ENCODE measurements around the gene EFHD1.
"Not testable (repeated sequence)": the region's sequence is repeated elsewhere in the genome, so short reads cannot be mapped to it uniquely, and the experiment has no call there.

Gene EFHD1

GRCh38 chr2:232628466-232629128 is 4.8 kb upstream of the EFHD1 start:
- DNase-seq (ENCODE audit: low read depth in 1 of 2, low spot score in 1 of 2) = no peak
- TF ChIP-seq JUND (IDR thresholded peaks at IDR 0.05; ENCODE audit: low read depth) = no peak
- in situ Hi-C loops (cut with HindIII; ENCODE audit: low pct_unique_long_range_greater_than_20kb, low sequenced_read_pairs) = no loop called here

GRCh38 chr2:232629129-232629475 is 4.3 kb upstream of the EFHD1 start:
- in situ Hi-C loops (cut with HindIII; ENCODE audit: low pct_unique_long_range_greater_than_20kb, low sequenced_read_pairs) = no loop called here
- no peak for DNase-seq (ENCODE audit: low read depth in 1 of 2, low spot score in 1 of 2)
- no peak for TF ChIP-seq JUND (IDR thresholded peaks at IDR 0.05; ENCODE audit: low read depth)

DNA sequence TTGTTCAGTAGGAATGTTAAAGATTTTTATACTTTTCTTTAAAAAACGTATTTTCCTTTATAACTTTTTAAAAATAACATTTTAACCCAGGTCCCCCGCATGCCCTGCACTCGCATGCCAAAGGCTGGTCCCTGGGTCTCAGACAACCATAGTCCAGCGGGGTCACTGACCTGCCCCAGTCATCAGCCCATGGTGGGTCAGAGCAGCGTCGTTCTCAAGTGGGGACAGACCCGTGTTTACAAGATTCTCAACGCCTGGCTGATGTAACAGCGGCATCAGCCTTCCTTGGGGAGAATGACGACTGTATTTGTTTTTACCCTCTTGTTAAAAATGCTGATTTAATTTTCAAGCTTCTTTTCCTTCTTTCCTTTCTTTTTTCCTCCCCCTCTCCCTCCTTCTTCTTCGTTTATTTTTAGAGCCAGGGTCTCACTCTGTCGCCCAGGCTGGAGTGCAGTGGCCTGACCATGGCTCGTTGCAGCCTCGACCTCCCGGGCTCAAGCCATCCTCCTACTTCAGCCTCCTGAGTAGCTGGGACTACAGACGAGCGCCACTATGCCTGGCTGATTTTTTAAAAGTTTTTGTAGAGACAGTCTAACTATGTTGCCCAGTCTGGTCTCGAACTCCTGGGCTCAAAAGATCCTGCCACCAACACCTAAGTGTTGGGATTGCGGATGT is 1.0 kb upstream of the EFHD1 start:
- in situ Hi-C loops (cut with HindIII; ENCODE audit: low pct_unique_long_range_greater_than_20kb, low sequenced_read_pairs) = no loop called here
- TF ChIP-seq JUND (IDR thresholded peaks at IDR 0.05; ENCODE audit: low read depth) = no peak

DNA sequence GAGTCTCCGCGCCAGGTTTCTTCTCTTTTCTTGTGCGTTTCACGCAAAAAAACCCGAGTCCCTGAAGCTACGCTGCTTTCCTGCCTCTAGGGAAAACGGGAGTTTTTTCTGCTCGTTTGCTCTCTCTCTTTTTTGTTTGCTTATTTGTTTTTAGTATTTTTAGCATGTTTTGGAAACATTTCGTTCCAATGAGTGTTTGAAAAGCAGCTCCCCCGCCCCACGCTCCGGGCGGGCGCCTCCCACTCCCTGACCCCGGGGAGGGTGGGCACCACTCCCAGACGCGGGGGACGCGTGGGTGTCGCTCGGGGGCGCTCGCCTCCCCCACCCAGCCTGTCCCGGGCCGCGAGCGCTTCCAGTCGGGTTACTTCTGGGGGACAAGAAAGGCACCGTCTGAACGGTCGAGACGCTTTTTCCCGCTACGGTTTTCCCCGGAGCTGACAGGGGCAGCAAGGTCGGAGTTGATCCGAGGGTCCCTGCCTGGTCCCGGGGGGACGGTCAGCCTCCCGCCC is 446 bp upstream of the EFHD1 start:
- TF ChIP-seq JUND (IDR thresholded peaks at IDR 0.05; ENCODE audit: low read depth) = no peak
- in situ Hi-C loops (cut with HindIII; ENCODE audit: low pct_unique_long_range_greater_than_20kb, low sequenced_read_pairs) = no loop called here
- DNase-seq (ENCODE audit: low read depth in 1 of 2, low spot score in 1 of 2) = peak in 1 of 2 experiments; percentile 65

More for the DNA sequence above, 1.0 kb upstream of the EFHD1 start:
- DNase-seq (ENCODE audit: low read depth in 1 of 2, low spot score in 1 of 2) = no peak

GRCh38 chr2:232634206-232635150 is 1.1 kb downstream of the EFHD1 start:
- peak in 1 of 2 experiments; percentile 76 for DNase-seq (ENCODE audit: low read depth in 1 of 2, low spot score in 1 of 2)
- in situ Hi-C loops (cut with HindIII; ENCODE audit: low pct_unique_long_range_greater_than_20kb, low sequenced_read_pairs) = no loop called here
- no peak for TF ChIP-seq JUND (IDR thresholded peaks at IDR 0.05; ENCODE audit: low read depth)

- DNase-seq (ENCODE audit: low read depth in 1 of 2, low spot score in 1 of 2); in situ Hi-C loops (cut with HindIII; ENCODE audit: low pct_unique_long_range_greater_than_20kb, low sequenced_read_pairs): not testable (repeated sequence)
Measured at GRCh38 chr2:232635376-232635775, 2.0 kb downstream of the EFHD1 start.

DNA sequence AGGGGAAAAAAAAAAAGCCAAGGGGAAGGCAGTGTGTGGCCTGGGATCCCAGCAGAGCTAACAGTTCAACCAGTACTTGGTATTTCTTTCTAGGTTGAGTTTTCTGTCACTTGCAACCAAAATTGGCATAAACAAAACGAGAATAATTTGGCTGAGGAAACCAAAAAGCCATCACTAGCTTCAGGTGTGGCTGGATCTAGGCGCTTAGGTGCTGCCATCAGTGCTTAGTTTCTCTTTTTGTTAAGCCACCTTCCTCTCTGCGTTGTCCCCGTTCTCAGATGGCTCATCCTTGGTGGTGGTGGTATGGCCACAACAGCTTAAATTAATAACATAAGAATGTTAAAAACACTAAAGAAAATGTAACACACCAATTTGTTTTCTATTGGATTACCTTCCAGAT is 2.4 kb downstream of the EFHD1 start:
- no peak for DNase-seq (ENCODE audit: low read depth in 1 of 2, low spot score in 1 of 2)
- TF ChIP-seq JUND (IDR thresholded peaks at IDR 0.05; ENCODE audit: low read depth) = no peak
- in situ Hi-C loops (cut with HindIII; ENCODE audit: low pct_unique_long_range_greater_than_20kb, low sequenced_read_pairs) = no loop called here

DNA sequence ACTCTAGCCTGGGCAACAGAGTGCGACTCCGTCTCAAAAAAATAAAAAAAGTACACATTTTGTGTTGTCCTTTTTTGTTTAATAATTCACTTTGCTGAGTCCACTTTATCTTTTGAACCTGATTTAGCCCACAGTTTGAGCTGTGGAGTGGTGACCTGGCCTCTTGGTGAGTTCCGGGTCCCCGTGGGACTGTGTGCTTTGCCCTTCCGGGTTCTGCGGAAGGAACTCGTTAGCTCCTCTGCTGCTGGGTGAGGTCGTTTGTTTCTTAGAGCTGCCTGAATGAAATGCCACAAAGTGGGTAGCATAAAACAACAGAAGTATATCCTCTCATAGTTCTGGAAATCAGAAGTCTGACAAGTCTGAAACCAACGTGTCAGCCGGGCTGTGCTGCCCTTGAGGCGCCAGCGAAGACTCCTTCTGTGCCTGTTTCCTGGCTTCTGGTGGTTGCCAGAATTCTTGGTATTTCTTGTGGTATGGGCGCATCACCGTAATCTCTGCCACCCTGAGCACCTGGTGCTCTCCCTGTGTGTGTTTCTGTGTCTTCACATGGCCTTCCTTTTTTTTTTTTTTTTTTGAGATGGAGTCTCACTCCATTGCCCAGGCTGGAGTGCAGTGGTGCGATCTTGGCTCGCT is 3.5 kb downstream of the EFHD1 start:
- DNase-seq (ENCODE audit: low read depth in 1 of 2, low spot score in 1 of 2) = no peak
- TF ChIP-seq JUND (IDR thresholded peaks at IDR 0.05; ENCODE audit: low read depth) = no peak
- in situ Hi-C loops (cut with HindIII; ENCODE audit: low pct_unique_long_range_greater_than_20kb, low sequenced_read_pairs) = no loop called here

GRCh38 chr2:232637866-232638583 is 4.6 kb downstream of the EFHD1 start:
- no peak for DNase-seq (ENCODE audit: low read depth in 1 of 2, low spot score in 1 of 2)
- TF ChIP-seq JUND (IDR thresholded peaks at IDR 0.05; ENCODE audit: low read depth) = no peak
- in situ Hi-C loops (cut with HindIII; ENCODE audit: low pct_unique_long_range_greater_than_20kb, low sequenced_read_pairs) = no loop called here

DNA sequence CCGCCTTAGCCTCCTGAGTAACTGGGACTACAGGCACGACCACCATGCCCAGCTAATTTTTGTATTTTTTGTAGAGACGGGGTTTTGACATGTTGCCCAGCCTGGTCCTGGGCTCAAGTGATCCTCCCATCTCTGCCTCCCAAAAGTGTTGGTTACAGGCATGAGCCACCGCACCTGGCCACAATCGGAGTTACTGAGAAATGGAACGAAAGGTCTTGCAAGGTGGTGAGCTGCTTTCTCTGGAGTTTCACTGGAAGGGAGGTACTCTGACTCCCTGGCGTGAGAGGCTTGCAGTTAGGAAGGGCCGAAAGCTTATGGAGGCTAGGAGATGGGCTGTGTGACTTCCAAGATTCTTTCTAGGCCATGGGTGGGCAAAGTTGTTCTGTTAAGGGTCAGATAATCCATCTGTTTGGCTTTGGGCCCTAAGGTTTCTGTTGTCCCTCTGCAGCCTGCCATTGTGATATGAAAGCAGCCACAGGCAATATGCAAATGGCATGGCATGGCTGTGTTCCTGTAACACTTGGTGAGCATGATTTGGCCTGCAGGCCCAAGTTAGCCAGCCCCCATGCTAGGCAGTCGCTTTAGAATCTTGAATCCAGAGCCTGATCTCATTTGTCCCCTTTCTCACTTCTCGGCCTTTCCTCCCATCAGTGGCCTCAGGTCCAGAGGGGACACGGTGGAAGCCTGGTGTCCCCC is 7.9 kb downstream of the EFHD1 start:
- in situ Hi-C loops (cut with HindIII; ENCODE audit: low pct_unique_long_range_greater_than_20kb, low sequenced_read_pairs) = no loop called here
- TF ChIP-seq JUND (IDR thresholded peaks at IDR 0.05; ENCODE audit: low read depth) = no peak
- DNase-seq (ENCODE audit: low read depth in 1 of 2, low spot score in 1 of 2) = no peak

DNA sequence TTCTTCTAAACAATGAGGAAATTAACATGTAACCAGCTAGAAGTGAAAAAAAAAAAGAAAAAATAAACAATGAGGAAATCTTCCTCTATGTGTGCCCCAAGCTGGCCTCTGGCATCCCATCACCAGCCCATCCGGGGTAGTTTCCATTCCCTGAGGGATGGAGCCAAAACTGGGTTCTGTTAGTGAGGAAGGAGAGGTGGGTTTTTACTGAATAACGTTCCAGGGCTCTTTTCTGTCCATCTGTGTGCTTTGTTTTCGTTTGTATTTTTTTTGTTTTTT is 9.7 kb downstream of the EFHD1 start:
- no peak for DNase-seq (ENCODE audit: low read depth in 1 of 2, low spot score in 1 of 2)
- TF ChIP-seq JUND (IDR thresholded peaks at IDR 0.05; ENCODE audit: low read depth) = no peak
- in situ Hi-C loops (cut with HindIII; ENCODE audit: low pct_unique_long_range_greater_than_20kb, low sequenced_read_pairs) = no loop called here

Measured in T47D (cell line).